A673 (cell line): ENCODE data around the gene FAM209B. TPM values are rescaled to one million over a fixed set of nuclear protein-coding genes. Genes with fewer than 3 reads are reported as not detected.

Experiments used
- BruUV-seq: library from RNA; stranded (reverse); fragments of 400-500 nt; replicated peaks from 2 replicates; lab custom pipeline; 2021; lab: Mats Ljungman, UMichigan
- CTCF ChIA-PET: fragments of 300-600 bp; sonication (Branson Sonifier 250); formaldehyde crosslinking; loops from one replicate; lab custom pipeline; 2022; ENCODE audit warnings: antibody characterized with exemption; lab: Charles Lee
- POLR2A ChIA-PET: fragments of 300-600 bp; sonication (Branson Sonifier 250); formaldehyde crosslinking; loops from one replicate; lab custom pipeline; 2022; ENCODE audit warnings: antibody characterized with exemption; ENCODE audit not compliant: low non-redundant PET; lab: Charles Lee
- DNase-seq: peaks from one replicate; pipeline ENCODE4 v3.0.0-alpha.2; 2015; ENCODE audit warnings: low spot score
- H3K27ac ChIP-seq: fragments of 200-600 bp; sonication (generic); 2 replicates; pipeline ENCODE4 v1.5.1; 2016; ENCODE audit warnings: mixed run types, low read depth, mild to moderate bottlenecking, mixed read lengths, antibody characterized with exemption, low read length; ENCODE audit not compliant: poor library complexity, severe bottlenecking
- H3K27me3 ChIP-seq: fragments of 200-600 bp; sonication (generic); replicated peaks from 2 replicates; pipeline ENCODE4 v1.6.1; 2017; ENCODE audit warnings: mixed run types, low read depth, mild to moderate bottlenecking, mixed read lengths, antibody characterized with exemption, low read length; ENCODE audit not compliant: insufficient read depth, poor library complexity
- H3K36me3 ChIP-seq: fragments of 200-600 bp; sonication (generic); 2 replicates; pipeline ENCODE4 v1.6.1; 2016; ENCODE audit warnings: mixed run types, mild to moderate bottlenecking, mixed read lengths, antibody characterized with exemption, low read length; ENCODE audit not compliant: insufficient read depth, poor library complexity, severe bottlenecking
- H3K4me1 ChIP-seq: fragments of 200-600 bp; sonication (generic); 2 replicates; pipeline ENCODE4 v1.6.1; 2017; ENCODE audit warnings: mixed run types, mild to moderate bottlenecking, mixed read lengths, antibody characterized with exemption, low read length; ENCODE audit not compliant: insufficient read depth, poor library complexity, severe bottlenecking
- H3K4me3 ChIP-seq: fragments of 200-600 bp; sonication (generic); 2 replicates; pipeline ENCODE4 v1.5.1; 2016; ENCODE audit warnings: low read depth, mixed run types, mild to moderate bottlenecking, mixed read lengths, low read length; ENCODE audit not compliant: poor library complexity, severe bottlenecking
- H3K9me3 ChIP-seq: fragments of 200-600 bp; sonication (generic); 2 replicates; pipeline ENCODE4 v1.6.1; 2016; ENCODE audit warnings: mixed run types, low read depth, mild to moderate bottlenecking, mixed read lengths, antibody characterized with exemption, low read length; ENCODE audit not compliant: poor library complexity, severe bottlenecking
- EZH2 ChIP-seq: fragments of 200-600 bp; sonication (generic); IDR thresholded peaks from 2 replicates; pipeline ENCODE4 v1.6.1; 2017; ENCODE audit warnings: borderline replicate concordance, low read depth, mild to moderate bottlenecking, mixed read lengths, antibody characterized with exemption, low read length; ENCODE audit not compliant: poor library complexity, severe bottlenecking
- intact Hi-C: fragments of 100-400 bp; cut with micrococcal nuclease; formaldehyde crosslinking; loops from one replicate; pipeline ENCODE4 v1.10.0; 2022; ENCODE audit not compliant: unreplicated experiment
- total RNA-seq: library from RNA; stranded (reverse); gene quantifications from 2 replicates; pipeline ENCODE4 v1.2.3, GENCODE V29; 2021
- TF ChIP-seq, protein P1 (sequence below): fragments of 300-800, 200-600 bp; sonication (generic); conservative IDR thresholded peaks from 2 replicates; pipeline ENCODE4 v1.5.1; 2017; ENCODE audit warnings: low read depth, mild to moderate bottlenecking, antibody characterized with exemption, low read length, moderate library complexity, mixed read lengths

FAM209B gene
- total RNA-seq, 1 experiment from 2014 or later, result 0.45 TPM

DNA sequence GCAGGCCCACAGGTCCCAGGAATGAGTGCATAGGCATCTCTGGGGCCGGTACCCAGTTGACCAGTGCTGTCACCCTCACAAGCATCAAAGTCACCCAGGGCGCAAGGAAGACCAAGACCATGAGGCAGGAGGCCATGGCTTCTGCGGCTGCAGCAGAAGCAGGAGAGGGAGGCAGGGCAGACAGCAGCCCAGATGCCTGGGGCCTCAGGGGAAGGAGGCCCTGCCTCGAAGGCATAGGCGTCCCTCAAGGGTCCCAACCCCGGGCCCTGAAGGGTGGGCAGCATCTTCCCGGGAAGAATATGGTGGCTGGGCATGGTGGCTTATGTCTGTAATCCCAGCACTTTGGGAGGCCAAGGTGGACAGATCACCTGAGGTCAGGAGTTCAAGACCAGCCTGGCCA lies 5.5 kb upstream of the FAM209B start:
- POLR2A ChIA-PET, result no interaction called here
- no peaks in the 10 kb centered on the region for H3K27me3 ChIP-seq
- TF ChIP-seq, protein P1, sequence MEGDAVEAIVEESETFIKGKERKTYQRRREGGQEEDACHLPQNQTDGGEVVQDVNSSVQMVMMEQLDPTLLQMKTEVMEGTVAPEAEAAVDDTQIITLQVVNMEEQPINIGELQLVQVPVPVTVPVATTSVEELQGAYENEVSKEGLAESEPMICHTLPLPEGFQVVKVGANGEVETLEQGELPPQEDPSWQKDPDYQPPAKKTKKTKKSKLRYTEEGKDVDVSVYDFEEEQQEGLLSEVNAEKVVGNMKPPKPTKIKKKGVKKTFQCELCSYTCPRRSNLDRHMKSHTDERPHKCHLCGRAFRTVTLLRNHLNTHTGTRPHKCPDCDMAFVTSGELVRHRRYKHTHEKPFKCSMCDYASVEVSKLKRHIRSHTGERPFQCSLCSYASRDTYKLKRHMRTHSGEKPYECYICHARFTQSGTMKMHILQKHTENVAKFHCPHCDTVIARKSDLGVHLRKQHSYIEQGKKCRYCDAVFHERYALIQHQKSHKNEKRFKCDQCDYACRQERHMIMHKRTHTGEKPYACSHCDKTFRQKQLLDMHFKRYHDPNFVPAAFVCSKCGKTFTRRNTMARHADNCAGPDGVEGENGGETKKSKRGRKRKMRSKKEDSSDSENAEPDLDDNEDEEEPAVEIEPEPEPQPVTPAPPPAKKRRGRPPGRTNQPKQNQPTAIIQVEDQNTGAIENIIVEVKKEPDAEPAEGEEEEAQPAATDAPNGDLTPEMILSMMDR, result no peak
- TF ChIP-seq EZH2, result no peak
- no peak overlapping the region for H3K27ac ChIP-seq
- DNase-seq, result no peak
- no peaks in the 10 kb centered on the region for H3K4me1 ChIP-seq
- H3K4me3 ChIP-seq, result no peak overlapping the region
- BruUV-seq, result no TSS peak
- intact Hi-C loops, result no loop called here
- H3K9me3 ChIP-seq, result no peaks in the 10 kb centered on the region
- H3K36me3 ChIP-seq, result no peaks in the 10 kb centered on the region
- CTCF ChIA-PET, result no interaction called here

DNA sequence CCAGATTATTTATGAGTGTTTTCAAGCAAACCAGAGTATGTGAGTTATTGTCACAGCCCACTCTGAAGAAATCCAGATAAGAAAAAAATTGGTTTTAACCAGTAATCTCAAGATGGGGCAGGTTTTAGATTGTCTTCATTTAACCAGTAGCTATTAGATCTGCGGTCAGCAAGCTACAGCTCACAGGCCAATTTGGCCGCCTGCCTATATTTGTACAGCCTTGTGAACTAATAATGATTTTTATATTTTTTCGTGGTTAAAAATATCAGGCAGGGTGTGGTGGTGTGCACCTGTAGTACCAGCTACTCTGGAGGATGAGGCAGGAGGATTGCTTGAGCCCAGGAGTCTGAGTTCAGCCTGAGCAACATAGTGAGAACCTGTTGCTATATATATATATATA lies 5.0 kb downstream of the FAM209B start:
- H3K4me3 ChIP-seq, result no peak overlapping the region
- no peaks in the 10 kb centered on the region for H3K36me3 ChIP-seq
- intact Hi-C loops, result no loop called here
- POLR2A ChIA-PET, result no interaction called here
- H3K4me1 ChIP-seq, result no peaks in the 10 kb centered on the region
- no TSS peak for BruUV-seq
- no peak for DNase-seq
- H3K27ac ChIP-seq, result no peak overlapping the region
- CTCF ChIA-PET, result no interaction called here
- H3K9me3 ChIP-seq, result no peaks in the 10 kb centered on the region
- no peaks in the 10 kb centered on the region for H3K27me3 ChIP-seq
- TF ChIP-seq, protein P1, result no peak
- TF ChIP-seq EZH2, result no peak

DNA sequence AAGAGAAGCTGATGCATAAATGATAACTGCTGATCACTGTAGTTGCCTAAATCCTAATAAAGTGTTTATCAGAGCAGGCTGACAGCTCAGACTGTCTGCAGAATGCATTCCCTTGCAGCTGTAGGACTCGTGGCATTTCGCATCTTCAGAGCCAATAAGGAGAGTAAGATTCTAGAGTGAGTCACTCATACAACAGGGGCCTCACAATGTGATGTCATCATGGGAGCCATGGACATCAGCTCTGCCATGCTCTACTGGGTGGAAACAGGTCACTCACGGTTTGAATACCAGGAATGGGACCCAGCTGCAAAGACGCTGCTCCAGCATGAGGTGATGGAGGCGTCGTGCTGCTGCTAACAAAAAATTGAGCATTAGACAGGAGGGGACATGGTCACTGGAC lies 7.4 kb downstream of the FAM209B start:
- POLR2A ChIA-PET, result no interaction called here
- Histone ChIP-seq H3K4me3 (no peak overlapping the region), H3K27ac (no peak overlapping the region), H3K4me1 (no peaks in the 10 kb centered on the region), H3K9me3 (no peaks in the 10 kb centered on the region), H3K27me3 (no peaks in the 10 kb centered on the region), H3K36me3 (no peaks in the 10 kb centered on the region)
- no peak for DNase-seq
- no TSS peak for BruUV-seq
- intact Hi-C loops, result no loop called here
- no peak for TF ChIP-seq EZH2
- TF ChIP-seq, protein P1, result no peak
- CTCF ChIA-PET, result no interaction called here
